GM12878 (cell line): ENCODE results near the gene IL36A. TPM values are rescaled to one million over a fixed set of nuclear protein-coding genes. Genes with fewer than 3 reads are reported as not detected.

ENCODE experiments used
- ATAC-seq: fragments of 200-7000 bp; cut with Tn5 transposase; 3 replicates; pipeline ENCODE4 v1.9.1; 2020; ENCODE audit warnings: mild to moderate bottlenecking, moderate library complexity
- BruUV-seq: library from RNA; stranded (reverse); fragments of 400-500 nt; replicated peaks from 2 replicates; lab custom pipeline; 2021; lab: Mats Ljungman, UMichigan
- CTCF ChIA-PET: fragments of 300-600 bp; sonication (Branson Sonifier 250); formaldehyde crosslinking; extraction: SDS; loops from one replicate; lab custom pipeline; 2021; ENCODE audit warnings: inconsistent platforms; lab: Yijun Ruan, JAX
- POLR2A ChIA-PET: fragments of 350-600 bp; formaldehyde crosslinking; extraction: SDS; loops from one replicate; lab custom pipeline; 2021; ENCODE audit warnings: inconsistent platforms; lab: Charles Lee
- RAD21 ChIA-PET: fragments of 300-600 bp; sonication (Branson Sonifier 250); formaldehyde crosslinking; loops from one replicate; lab custom pipeline; 2023; ENCODE audit warnings: antibody characterized with exemption; ENCODE audit not compliant: unreplicated experiment; lab: Charles Lee
- SMC1A ChIA-PET: fragments of 300-600 bp; sonication (Branson Sonifier 250); formaldehyde crosslinking; loops from one replicate; lab custom pipeline; 2023; ENCODE audit not compliant: unreplicated experiment, uncharacterized antibody; lab: Charles Lee
- DNase-seq: peaks from one replicate; pipeline ENCODE4 v3.0.0-alpha.2; 2011; ENCODE audit warnings: low read depth, low spot score
- FAIRE-seq: peaks from 3 replicates; lab custom pipeline; 2011; peaks lifted over from hg19 to GRCh38; lab: Jason Lieb, UNC
- H2AFZ ChIP-seq: 2 replicates; pipeline ENCODE4 v1.6.0; 2011; ENCODE audit warnings: low read depth, low read length, control low read depth; ENCODE audit not compliant: control insufficient read depth
- H3K27ac ChIP-seq: 2 replicates; pipeline ENCODE4 v1.5.1; 2011; ENCODE audit warnings: control low read depth; ENCODE audit not compliant: control insufficient read depth, insufficient read depth
- H3K27me3 ChIP-seq, 2 experiments: replicated peaks in 1 of 2; 2 replicates each; pipeline versions ENCODE4 v1.6.0 to v1.6.1; 2011; ENCODE audit warnings: low read length in 1 of 2; ENCODE audit not compliant: control insufficient read depth in 2 of 2, insufficient read depth in 2 of 2
- H3K36me3 ChIP-seq, 2 experiments: 2 replicates each; pipeline ENCODE4 v1.5.1; 2011; ENCODE audit warnings: low read length in 1 of 2; ENCODE audit not compliant: control insufficient read depth in 2 of 2, insufficient read depth in 2 of 2
- H3K4me1 ChIP-seq: 2 replicates; pipeline ENCODE4 v1.6.1; 2011; ENCODE audit warnings: mild to moderate bottlenecking, low read length, moderate library complexity, mixed read lengths; ENCODE audit not compliant: control insufficient read depth, insufficient read depth
- H3K4me2 ChIP-seq: 2 replicates; pipeline ENCODE4 v1.6.0; 2011; ENCODE audit warnings: control low read depth; ENCODE audit not compliant: control insufficient read depth, insufficient read depth
- H3K4me3 ChIP-seq: fragments of 200-600 bp; sonication (generic); 2 replicates; pipeline ENCODE4 v1.5.1; 2016
- H3K79me2 ChIP-seq: 2 replicates; pipeline ENCODE4 v1.6.0; 2011; ENCODE audit warnings: low read length; ENCODE audit not compliant: control insufficient read depth, insufficient read depth
- H3K9ac ChIP-seq: 2 replicates; pipeline ENCODE4 v1.8.0; 2011; ENCODE audit warnings: low read length, control low read depth, mixed read lengths; ENCODE audit not compliant: control insufficient read depth, insufficient read depth
- H3K9me3 ChIP-seq: replicated peaks from 3 replicates; pipeline ENCODE4 v1.5.1; 2011; ENCODE audit warnings: mild to moderate bottlenecking, low read length; ENCODE audit not compliant: control insufficient read depth, insufficient read depth
- H4K20me1 ChIP-seq: 2 replicates; pipeline ENCODE4 v1.6.0; 2011; ENCODE audit not compliant: control insufficient read depth, insufficient read depth
- HSF1 ChIP-seq: fragments of 150-350 bp; IDR thresholded peaks from 2 replicates; pipeline ENCODE4 v1.6.1; 2014; ENCODE audit warnings: mild to moderate bottlenecking, low read depth, low read length
- IKZF1 ChIP-seq: fragments of 450-650 bp; conservative IDR thresholded peaks from 2 replicates; pipeline ENCODE4 v1.6.1; 2017; ENCODE audit warnings: antibody characterized with exemption, mild to moderate bottlenecking
- IKZF2 ChIP-seq, 2 experiments: fragments of 450-650 bp; IDR thresholded peaks; 2 replicates each; pipeline ENCODE4 v1.6.1; 2017; ENCODE audit warnings: mild to moderate bottlenecking in 2 of 2, moderate library complexity in 2 of 2
- KDM1A ChIP-seq: fragments of 200-600 bp; sonication (generic); IDR thresholded peaks from 2 replicates; pipeline ENCODE4 v1.6.1; 2016; ENCODE audit warnings: borderline replicate concordance
- MEF2B ChIP-seq: fragments of 450-650 bp; IDR thresholded peaks from 2 replicates; pipeline ENCODE4 v1.6.1; 2018; ENCODE audit warnings: mild to moderate bottlenecking, moderate library complexity; ENCODE audit not compliant: partially characterized antibody, poor library complexity, severe bottlenecking
- NFXL1 ChIP-seq: fragments of 450-650 bp; IDR thresholded peaks from 2 replicates; pipeline ENCODE4 v1.6.1; 2017; ENCODE audit warnings: antibody characterized with exemption, mild to moderate bottlenecking, borderline replicate concordance
- NR2C1 ChIP-seq: fragments of 450-650 bp; IDR thresholded peaks from 2 replicates; pipeline ENCODE4 v1.6.1; 2017; ENCODE audit warnings: antibody characterized with exemption, mild to moderate bottlenecking, moderate library complexity
- PAX8 ChIP-seq: fragments of 450-650 bp; IDR thresholded peaks from 2 replicates; pipeline ENCODE4 v1.6.1; 2017; ENCODE audit warnings: mild to moderate bottlenecking, moderate library complexity
- POLR2A ChIP-seq: IDR thresholded peaks from 2 replicates; pipeline ENCODE4 v1.6.1; 2011; ENCODE audit warnings: low read depth, mild to moderate bottlenecking, low read length
- SPI1 ChIP-seq: IDR thresholded peaks from 2 replicates; pipeline ENCODE4 v1.6.1; 2011; ENCODE audit warnings: low read depth, mild to moderate bottlenecking, low read length, moderate library complexity, borderline replicate concordance; ENCODE audit not compliant: insufficient read depth
- STAT1 ChIP-seq: fragments of 450-650 bp; conservative IDR thresholded peaks from 2 replicates; pipeline ENCODE4 v1.6.1; 2014; ENCODE audit warnings: antibody characterized with exemption, mild to moderate bottlenecking
- WGBS: methylation state at CpG from one replicate; pipeline ENCODE4 v1.1.6; 2016; ENCODE audit warnings: low lambda C conversion rate; ENCODE audit not compliant: insufficient replicate concordance, insufficient coverage; ENCODE audit errors: missing lambda C conversion rate; 5-methylcytosine and 5-hydroxymethylcytosine counted together
- in situ Hi-C: fragments of 300-500 bp; cut with MboI; formaldehyde crosslinking; loops from 9 replicates; pipeline ENCODE4 v1.14.3; 2018; ENCODE audit warnings: mixed read lengths
- intact Hi-C: fragments of 100-400 bp; cut with micrococcal nuclease; formaldehyde crosslinking; loops from one replicate; pipeline ENCODE4 v1.14.2; 2022; ENCODE audit not compliant: unreplicated experiment
- polyA plus RNA-seq, 11 experiments: library from polyadenylated mRNA; depleted of rRNA in 4 of 11; unstranded in 6 of 11; stranded (reverse) in 5 of 11; fragments of >200 nt; fragmentation: Nextera tagmentation in 4 of 11; fragmentation: Illumina TruSeq in 1 of 11; extraction: Ambion mirVana in 4 of 11; extraction: Trizol in 1 of 11; gene quantifications; 1 replicate in 1 of 11; 2 replicates in 10 of 11; pipeline versions ENCODE4 v1.2.1 to v1.2.3, GENCODE V29; 2011 to 2016; ENCODE audit warnings: inconsistent platforms in 2 of 11, missing spikeins in 2 of 11, low read depth in 1 of 11
- total RNA-seq, 4 experiments: library from RNA; depleted of rRNA in 3 of 4; stranded (reverse); fragments of >200 nt in 3 of 4; fragmentation: Illumina TruSeq in 1 of 4; extraction: Trizol in 1 of 4; gene quantifications; 2 replicates each; pipeline versions ENCODE4 v1.2.1 to v1.2.3, GENCODE V29; 2013 to 2021
- TF ChIP-seq, protein P1 (sequence below): fragments of 450-650 bp; IDR thresholded peaks from 2 replicates; pipeline ENCODE4 v1.6.1; 2017; ENCODE audit warnings: low read depth, mild to moderate bottlenecking, moderate library complexity
- TF ChIP-seq, protein P2 (sequence below): IDR thresholded peaks from 2 replicates; pipeline ENCODE4 v1.6.1; 2012; ENCODE audit warnings: low read length, inconsistent platforms

IL36A gene
- total and polyA plus RNA-seq, 10 of the 15 experiments (the other 5 are each of a cell fraction or from before 2014, with no cell fraction given): not detected

DNA sequence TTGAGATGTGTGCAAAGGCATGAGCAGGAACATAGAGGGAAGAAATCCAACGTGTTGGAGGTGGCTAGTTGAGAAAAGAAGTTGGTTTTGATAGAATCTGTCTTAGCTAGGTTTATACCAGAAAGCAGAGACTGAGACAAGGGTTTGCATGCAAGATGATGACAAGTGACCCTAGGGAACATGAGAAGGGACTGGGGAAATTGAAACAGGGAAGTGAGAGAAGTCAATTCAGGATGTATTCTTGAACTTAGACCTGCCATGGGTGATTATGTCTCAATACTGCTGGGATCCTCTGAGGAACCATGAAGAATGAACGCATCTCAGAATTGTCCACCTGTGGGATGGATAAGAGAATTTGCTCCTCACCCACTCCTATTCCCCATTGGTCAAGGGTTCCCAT lies 20.5 kb downstream of the IL36A start:
- Histone ChIP-seq H3K27me3 (peaks cover 2 to 3% of the 10 kb centered on the region in 2 experiments; a peak in 3 of 4 replicates), H3K27ac (no peak overlapping the region), H3K9ac (no peak overlapping the region), H3K4me1 (no peaks in the 10 kb centered on the region), H3K9me3 (no peaks in the 10 kb centered on the region), H3K79me2 (no peaks in the 10 kb centered on the region)
- no peak for DNase-seq
- no TSS peak for BruUV-seq
- SMC1A ChIA-PET: no interaction called here
- FAIRE-seq: no peak
- CTCF ChIA-PET: interaction anchor here (0.9 kb wide), 1 partner anchor 115 kb away, joined by 3 read pairs; no protein-coding TSS in a partner anchor
- TF ChIP-seq SPI1 (peak; percentile 51; the same call in 1 of the 2 replicates), POLR2A (no peak)
- TF ChIP-seq, all 136 proteins: peak for 1
- H2AFZ ChIP-seq: no peak overlapping the region
- H3K4me3 ChIP-seq: no peak overlapping the region
- intact Hi-C loops: no loop called here
- ChIA-PET RAD21 (no interaction called here), POLR2A (no interaction called here)
- ATAC-seq: no peak
- H4K20me1 ChIP-seq: no peaks in the 10 kb centered on the region
- H3K36me3 ChIP-seq: no peaks in the 10 kb centered on the region
- in situ Hi-C loops: no loop called here
- no peak overlapping the region for H3K4me2 ChIP-seq
- 25% methylated on average over 2 of the region's 2 CpGs for WGBS

- ATAC-seq: no peak
- no peak overlapping the region for H3K9ac ChIP-seq
- peaks cover 2 to 4% of the 10 kb centered on the region in 2 experiments for H3K27me3 ChIP-seq
- H3K4me1 ChIP-seq: no peaks in the 10 kb centered on the region
- H3K4me3 ChIP-seq: no peak overlapping the region
- FAIRE-seq: no peak
- BruUV-seq: no TSS peak
- H4K20me1 ChIP-seq: no peaks in the 10 kb centered on the region
- WGBS: 35% methylated on average over 2 of the region's 2 CpGs
- intact Hi-C loops: no loop called here
- in situ Hi-C loops: no loop called here
- H3K4me2 ChIP-seq: no peak overlapping the region
- ChIA-PET SMC1A (no interaction called here), CTCF (no interaction called here), POLR2A (no interaction called here), RAD21 (no interaction called here)
- H3K36me3 ChIP-seq: no peaks in the 10 kb centered on the region
- H3K79me2 ChIP-seq: no peaks in the 10 kb centered on the region
- no peak for DNase-seq
- TF ChIP-seq, protein P1, sequence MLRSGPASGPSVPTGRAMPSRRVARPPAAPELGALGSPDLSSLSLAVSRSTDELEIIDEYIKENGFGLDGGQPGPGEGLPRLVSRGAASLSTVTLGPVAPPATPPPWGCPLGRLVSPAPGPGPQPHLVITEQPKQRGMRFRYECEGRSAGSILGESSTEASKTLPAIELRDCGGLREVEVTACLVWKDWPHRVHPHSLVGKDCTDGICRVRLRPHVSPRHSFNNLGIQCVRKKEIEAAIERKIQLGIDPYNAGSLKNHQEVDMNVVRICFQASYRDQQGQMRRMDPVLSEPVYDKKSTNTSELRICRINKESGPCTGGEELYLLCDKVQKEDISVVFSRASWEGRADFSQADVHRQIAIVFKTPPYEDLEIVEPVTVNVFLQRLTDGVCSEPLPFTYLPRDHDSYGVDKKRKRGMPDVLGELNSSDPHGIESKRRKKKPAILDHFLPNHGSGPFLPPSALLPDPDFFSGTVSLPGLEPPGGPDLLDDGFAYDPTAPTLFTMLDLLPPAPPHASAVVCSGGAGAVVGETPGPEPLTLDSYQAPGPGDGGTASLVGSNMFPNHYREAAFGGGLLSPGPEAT: no peak
- TF ChIP-seq PAX8: no peak
- no peak for TF ChIP-seq IKZF1
- no peak for TF ChIP-seq NFXL1
- no peak for TF ChIP-seq MEF2B
- TF ChIP-seq KDM1A: no peak
- no peak for TF ChIP-seq IKZF2 (IDR thresholded peaks at IDR 0.05)
- TF ChIP-seq, protein P2, sequence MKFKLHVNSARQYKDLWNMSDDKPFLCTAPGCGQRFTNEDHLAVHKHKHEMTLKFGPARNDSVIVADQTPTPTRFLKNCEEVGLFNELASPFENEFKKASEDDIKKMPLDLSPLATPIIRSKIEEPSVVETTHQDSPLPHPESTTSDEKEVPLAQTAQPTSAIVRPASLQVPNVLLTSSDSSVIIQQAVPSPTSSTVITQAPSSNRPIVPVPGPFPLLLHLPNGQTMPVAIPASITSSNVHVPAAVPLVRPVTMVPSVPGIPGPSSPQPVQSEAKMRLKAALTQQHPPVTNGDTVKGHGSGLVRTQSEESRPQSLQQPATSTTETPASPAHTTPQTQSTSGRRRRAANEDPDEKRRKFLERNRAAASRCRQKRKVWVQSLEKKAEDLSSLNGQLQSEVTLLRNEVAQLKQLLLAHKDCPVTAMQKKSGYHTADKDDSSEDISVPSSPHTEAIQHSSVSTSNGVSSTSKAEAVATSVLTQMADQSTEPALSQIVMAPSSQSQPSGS: no peak
- TF ChIP-seq NR2C1: no peak
- TF ChIP-seq HSF1: no peak
- TF ChIP-seq STAT1: no peak
- H3K9me3 ChIP-seq: no peaks in the 10 kb centered on the region
- H3K27ac ChIP-seq: no peak overlapping the region
- no peak overlapping the region for H2AFZ ChIP-seq
These were observed 22.4 kb downstream of the IL36A start for GRCh38 chr2:113027691-113028090.
